H9 (cell line): ENCODE measurements around the gene GPR108. TPM values are rescaled to one million over a fixed set of nuclear protein-coding genes. Genes with fewer than 3 reads are reported as not detected.

ENCODE experiments used
- DNase-seq: peaks from one replicate; pipeline ENCODE4 v3.0.0-alpha.2; 2017
- H2AFZ ChIP-seq: one replicate; pipeline ENCODE4 v1.6.1; 2013; ENCODE audit warnings: mild to moderate bottlenecking, low read length, control low read depth, moderate library complexity
- H2AK5ac ChIP-seq: 2 replicates; pipeline ENCODE4 v1.6.1; 2013; ENCODE audit warnings: low read length, control low read depth, mixed read lengths; ENCODE audit not compliant: insufficient read length
- H2BK120ac ChIP-seq: one replicate; pipeline ENCODE4 v1.6.1; 2013; ENCODE audit warnings: low read depth, mild to moderate bottlenecking, low read length, control low read depth, inconsistent platforms; ENCODE audit not compliant: poor library complexity, severe bottlenecking
- H2BK12ac ChIP-seq: 2 replicates; pipeline ENCODE4 v1.6.1; 2013; ENCODE audit warnings: low read length, control low read depth, mixed read lengths, low read depth; ENCODE audit not compliant: insufficient read length
- H2BK15ac ChIP-seq: 2 replicates; pipeline ENCODE4 v1.6.1; 2013; ENCODE audit warnings: low read depth, low read length, control low read depth
- H2BK20ac ChIP-seq: one replicate; pipeline ENCODE4 v1.6.1; 2013; ENCODE audit warnings: low read depth, mild to moderate bottlenecking, low read length, control low read depth, inconsistent platforms; ENCODE audit not compliant: poor library complexity, severe bottlenecking
- H2BK5ac ChIP-seq: 2 replicates; pipeline ENCODE4 v1.6.1; 2013; ENCODE audit warnings: low read length, control low read depth, mixed read lengths; ENCODE audit not compliant: insufficient read length
- H3K14ac ChIP-seq: 2 replicates; pipeline ENCODE4 v1.6.1; 2013; ENCODE audit warnings: low read length, control low read depth; ENCODE audit not compliant: insufficient read depth
- H3K18ac ChIP-seq: 2 replicates; pipeline ENCODE4 v1.6.1; 2013; ENCODE audit warnings: low read depth, mild to moderate bottlenecking, mixed read lengths, low read length, control low read depth; ENCODE audit not compliant: insufficient read length
- H3K23ac ChIP-seq: 2 replicates; pipeline ENCODE4 v1.6.1; 2013; ENCODE audit warnings: low read length, control low read depth, mixed read lengths, low read depth; ENCODE audit not compliant: insufficient read length
- H3K23me2 ChIP-seq: 2 replicates; pipeline ENCODE4 v1.6.1; 2013; ENCODE audit warnings: low read depth, mild to moderate bottlenecking, mixed read lengths, low read length, control low read depth; ENCODE audit not compliant: insufficient read length, poor library complexity, severe bottlenecking
- H3K27ac ChIP-seq: 2 replicates; pipeline ENCODE4 v1.5.1; 2013; ENCODE audit warnings: low read length, control low read depth, mixed read lengths, low read depth; ENCODE audit not compliant: insufficient read length
- H3K27me3 ChIP-seq: 2 replicates; pipeline ENCODE4 v1.6.1; 2013; ENCODE audit warnings: low read length, control low read depth, inconsistent platforms; ENCODE audit not compliant: insufficient read depth
- H3K4ac ChIP-seq: 2 replicates; pipeline ENCODE4 v1.6.1; 2013; ENCODE audit warnings: low read depth, mild to moderate bottlenecking, control low read depth, inconsistent platforms, low read length, moderate library complexity
- H3K4me1 ChIP-seq: 2 replicates; pipeline ENCODE4 v1.6.1; 2013; ENCODE audit warnings: low read length, control low read depth, inconsistent platforms; ENCODE audit not compliant: insufficient read depth
- H3K4me2 ChIP-seq: 2 replicates; pipeline ENCODE4 v1.6.1; 2013; ENCODE audit warnings: low read length, control low read depth, mixed read lengths; ENCODE audit not compliant: insufficient read length, insufficient read depth
- H3K56ac ChIP-seq: 2 replicates; pipeline ENCODE4 v1.6.1; 2013; ENCODE audit warnings: low read depth, mild to moderate bottlenecking, mixed read lengths, low read length, control low read depth; ENCODE audit not compliant: insufficient read length
- H3K79me1 ChIP-seq: 2 replicates; pipeline ENCODE4 v1.6.1; 2013; ENCODE audit warnings: low read depth, mild to moderate bottlenecking, moderate library complexity, low read length, control low read depth, inconsistent platforms; ENCODE audit not compliant: insufficient read depth, poor library complexity, severe bottlenecking
- H3K79me2 ChIP-seq: 2 replicates; pipeline ENCODE4 v1.6.1; 2013; ENCODE audit warnings: low read length, control low read depth, inconsistent platforms; ENCODE audit not compliant: insufficient read depth
- H3K9ac ChIP-seq: 2 replicates; pipeline ENCODE4 v1.6.1; 2013; ENCODE audit warnings: low read length, control low read depth, mixed read lengths; ENCODE audit not compliant: insufficient read length; ENCODE audit errors: extremely low read depth
- H3K9me3 ChIP-seq: one replicate; pipeline ENCODE4 v1.6.1; 2013; ENCODE audit warnings: low read depth, low read length, inconsistent platforms; ENCODE audit not compliant: control insufficient read depth
- H3T11ph ChIP-seq: one replicate; pipeline ENCODE4 v1.6.1; 2013; ENCODE audit warnings: mild to moderate bottlenecking, low read length, control low read depth, inconsistent platforms
- H4K20me1 ChIP-seq: one replicate; pipeline ENCODE4 v1.6.1; 2013; ENCODE audit not compliant: control insufficient read depth, insufficient read length, insufficient read depth
- H4K5ac ChIP-seq: 2 replicates; pipeline ENCODE4 v1.6.1; 2013; ENCODE audit warnings: low read depth, mild to moderate bottlenecking, mixed read lengths, low read length, control low read depth; ENCODE audit not compliant: insufficient read length
- H4K8ac ChIP-seq: replicated peaks from 2 replicates; pipeline ENCODE4 v1.6.1; 2013; ENCODE audit warnings: low read length, control low read depth, mixed read lengths, low read depth; ENCODE audit not compliant: insufficient read length
- H4K91ac ChIP-seq: 2 replicates; pipeline ENCODE4 v1.6.1; 2013; ENCODE audit warnings: low read depth, mild to moderate bottlenecking, moderate library complexity, mixed read lengths, low read length, control low read depth; ENCODE audit not compliant: insufficient read length
- H3K27ac Mint-ChIP-seq, 3 experiments: 2 replicates in 2 of 3; 3 replicates in 1 of 3; pipeline ENCODE4 v1.8.0; 2020 to 2021; ENCODE audit warnings: mixed read lengths in 3 of 3, mild to moderate bottlenecking in 1 of 3, moderate library complexity in 1 of 3
- H3K27me3 Mint-ChIP-seq: 2 replicates; pipeline ENCODE4 v1.8.0; 2021; ENCODE audit warnings: low read depth, mild to moderate bottlenecking, moderate library complexity, mixed read lengths
- H3K36me3 Mint-ChIP-seq, 3 experiments: 2 replicates in 2 of 3; 3 replicates in 1 of 3; pipeline ENCODE4 v1.8.0; 2020 to 2021; ENCODE audit warnings: low read depth in 3 of 3, mixed read lengths in 3 of 3; ENCODE audit not compliant: insufficient read depth in 1 of 3
- H3K4me1 Mint-ChIP-seq, 2 experiments: 2 replicates each; pipeline ENCODE4 v1.8.0; 2020; ENCODE audit warnings: mixed read lengths in 2 of 2
- H3K4me3 Mint-ChIP-seq, 2 experiments: 2 replicates in 1 of 2; 3 replicates in 1 of 2; pipeline ENCODE4 v1.8.0; 2020 to 2021; ENCODE audit warnings: mild to moderate bottlenecking in 2 of 2, mixed read lengths in 2 of 2, moderate library complexity in 1 of 2
- H3K9me3 Mint-ChIP-seq, 2 experiments: 2 replicates in 1 of 2; 3 replicates in 1 of 2; pipeline ENCODE4 v1.8.0; 2020; ENCODE audit warnings: mild to moderate bottlenecking in 2 of 2, mixed read lengths in 2 of 2, moderate library complexity in 1 of 2
- WGBS: extraction: QIAGEN DNeasy Blood & Tissue Kit; methylation state at CpG from one replicate; pipeline ENCODE4 v1.1.7; 2013; ENCODE audit warnings: missing lambda C conversion rate, low lambda C conversion rate, mixed read lengths; ENCODE audit not compliant: insufficient read length; ENCODE audit errors: extremely low coverage; 5-methylcytosine and 5-hydroxymethylcytosine counted together
- total RNA-seq: library from RNA; stranded (reverse); gene quantifications from 2 replicates; pipeline ENCODE4 v1.2.1, GENCODE V29; 2021
- TF ChIP-seq, protein P1 (sequence below): fragments of 200-600 bp; sonication (generic); conservative IDR thresholded peaks from 3 replicates; pipeline ENCODE4 v1.8.0; 2021; ENCODE audit warnings: antibody characterized with exemption, mild to moderate bottlenecking

GPR108 gene
- total RNA-seq, 1 experiment from 2014 or later = 38.2 TPM

DNA sequence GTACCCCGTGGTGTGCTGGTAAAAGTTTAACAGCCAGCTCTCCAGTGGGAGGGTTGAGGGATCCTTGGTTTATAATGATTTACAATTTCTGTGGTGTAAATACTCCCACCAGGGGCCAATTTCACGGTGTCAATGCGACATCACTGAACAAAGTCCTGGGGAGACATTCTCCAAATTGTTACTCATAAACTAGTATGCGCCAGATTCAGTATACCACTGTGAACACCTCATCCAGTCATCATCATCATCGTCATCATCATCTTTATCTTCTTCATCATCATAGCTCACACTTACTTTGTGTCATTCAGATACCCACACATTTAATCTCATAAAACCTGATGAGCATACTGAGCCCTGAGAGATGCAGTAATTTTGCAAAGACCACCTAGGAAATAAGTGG, 50.3 kb downstream of the GPR108 start:
- Mint-ChIP-seq H3K27me3 (peaks cover 7% of the 10 kb centered on the region), H3K9me3 (peaks cover 2 to 58% of the 10 kb centered on the region in 2 experiments; a peak in 4 of 5 replicates), H3K27ac (no peak overlapping the region), H3K36me3 (peaks cover 0 to 18% (median 0%) of the 10 kb centered on the region in 3 experiments; a peak in 5 of 7 replicates), H3K4me3 (no peak overlapping the region), H3K4me1 (peaks cover 3% of the 10 kb centered on the region in 2 experiments; a peak in 1 of 4 replicates)
- H3K14ac ChIP-seq = no peak overlapping the region
- H3K23me2 ChIP-seq = no peaks in the 10 kb centered on the region
- TF ChIP-seq, protein P1, sequence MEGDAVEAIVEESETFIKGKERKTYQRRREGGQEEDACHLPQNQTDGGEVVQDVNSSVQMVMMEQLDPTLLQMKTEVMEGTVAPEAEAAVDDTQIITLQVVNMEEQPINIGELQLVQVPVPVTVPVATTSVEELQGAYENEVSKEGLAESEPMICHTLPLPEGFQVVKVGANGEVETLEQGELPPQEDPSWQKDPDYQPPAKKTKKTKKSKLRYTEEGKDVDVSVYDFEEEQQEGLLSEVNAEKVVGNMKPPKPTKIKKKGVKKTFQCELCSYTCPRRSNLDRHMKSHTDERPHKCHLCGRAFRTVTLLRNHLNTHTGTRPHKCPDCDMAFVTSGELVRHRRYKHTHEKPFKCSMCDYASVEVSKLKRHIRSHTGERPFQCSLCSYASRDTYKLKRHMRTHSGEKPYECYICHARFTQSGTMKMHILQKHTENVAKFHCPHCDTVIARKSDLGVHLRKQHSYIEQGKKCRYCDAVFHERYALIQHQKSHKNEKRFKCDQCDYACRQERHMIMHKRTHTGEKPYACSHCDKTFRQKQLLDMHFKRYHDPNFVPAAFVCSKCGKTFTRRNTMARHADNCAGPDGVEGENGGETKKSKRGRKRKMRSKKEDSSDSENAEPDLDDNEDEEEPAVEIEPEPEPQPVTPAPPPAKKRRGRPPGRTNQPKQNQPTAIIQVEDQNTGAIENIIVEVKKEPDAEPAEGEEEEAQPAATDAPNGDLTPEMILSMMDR = no peak
- no peak overlapping the region for H2BK15ac ChIP-seq
- H3K23ac ChIP-seq = no peak overlapping the region
- H2AK5ac ChIP-seq = no peak overlapping the region
- H4K91ac ChIP-seq = no peak overlapping the region
- H3K79me2 ChIP-seq = no peaks in the 10 kb centered on the region
- H3K79me1 ChIP-seq = no peaks in the 10 kb centered on the region
- H2AFZ ChIP-seq = no peak overlapping the region
- H3K9ac ChIP-seq = no peak overlapping the region
- H4K5ac ChIP-seq = no peak overlapping the region
- no peak overlapping the region for H3K56ac ChIP-seq
- H3K4me2 ChIP-seq = no peak overlapping the region
- no peak overlapping the region for H3T11ph ChIP-seq
- no peaks in the 10 kb centered on the region for H3K4me1 ChIP-seq
- no peak for DNase-seq
- no peak overlapping the region for H4K8ac ChIP-seq
- H3K18ac ChIP-seq = no peak overlapping the region
- H2BK12ac ChIP-seq = no peak overlapping the region
- WGBS = no CpG with 5 or more reads among the region's 5 CpGs
- no peaks in the 10 kb centered on the region for H3K9me3 ChIP-seq
- no peaks in the 10 kb centered on the region for H4K20me1 ChIP-seq
- no peak overlapping the region for H3K27ac ChIP-seq
- no peak overlapping the region for H2BK20ac ChIP-seq
- H3K27me3 ChIP-seq = no peaks in the 10 kb centered on the region; the same call in 1 of the 2 replicates
- H2BK5ac ChIP-seq = no peak overlapping the region
- H3K4ac ChIP-seq = no peak overlapping the region
- no peak overlapping the region for H2BK120ac ChIP-seq
